Measurements from ENCODE around the gene TMC5. TPM values are rescaled to one million over a fixed set of nuclear protein-coding genes. Genes with fewer than 3 reads are reported as not detected.
"Not testable (repeated sequence)": the region's sequence is repeated elsewhere in the genome, so short reads cannot be mapped to it uniquely, and the experiment has no call there.

The TMC5 gene
- total and polyA plus RNA-seq, 12 donors, result 0.20 to 3.7 (median 0.33) TPM; not detected in 8

DNA sequence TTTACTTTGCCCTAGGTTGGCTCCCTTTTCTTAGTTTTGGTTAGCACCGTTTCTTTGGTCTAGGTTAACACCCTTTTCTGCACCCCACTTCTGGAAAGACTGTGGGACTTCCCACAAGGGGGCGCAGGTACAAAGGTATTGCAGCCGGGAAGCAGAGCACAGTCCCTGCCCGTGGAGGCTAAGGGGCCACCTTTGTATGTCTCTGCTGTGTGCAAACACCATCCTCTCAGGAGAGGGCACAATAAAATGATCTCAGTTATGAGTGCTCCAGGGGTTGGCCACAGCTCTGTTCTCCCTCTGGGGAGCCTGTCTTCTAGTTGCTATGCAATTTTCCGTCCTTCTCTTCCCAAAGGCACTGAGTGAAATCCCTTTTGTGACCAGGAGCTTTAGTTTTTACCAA, 28.4 kb upstream of the TMC5 start:
- Histone ChIP-seq H3K9me3 (replicated peaks in 1 of 3) (no peaks in the 10 kb centered on the region), H3K27ac (no peak overlapping the region), H3K27me3 (peaks cover 6% of the 10 kb centered on the region), H3K4me1 (replicated peaks in 1 of 2) (no peaks in the 10 kb centered on the region), H3K36me3 (replicated peaks in 1 of 2) (no peaks in the 10 kb centered on the region), H3K4me3 (no peak overlapping the region)
- TF ChIP-seq, protein P1, sequence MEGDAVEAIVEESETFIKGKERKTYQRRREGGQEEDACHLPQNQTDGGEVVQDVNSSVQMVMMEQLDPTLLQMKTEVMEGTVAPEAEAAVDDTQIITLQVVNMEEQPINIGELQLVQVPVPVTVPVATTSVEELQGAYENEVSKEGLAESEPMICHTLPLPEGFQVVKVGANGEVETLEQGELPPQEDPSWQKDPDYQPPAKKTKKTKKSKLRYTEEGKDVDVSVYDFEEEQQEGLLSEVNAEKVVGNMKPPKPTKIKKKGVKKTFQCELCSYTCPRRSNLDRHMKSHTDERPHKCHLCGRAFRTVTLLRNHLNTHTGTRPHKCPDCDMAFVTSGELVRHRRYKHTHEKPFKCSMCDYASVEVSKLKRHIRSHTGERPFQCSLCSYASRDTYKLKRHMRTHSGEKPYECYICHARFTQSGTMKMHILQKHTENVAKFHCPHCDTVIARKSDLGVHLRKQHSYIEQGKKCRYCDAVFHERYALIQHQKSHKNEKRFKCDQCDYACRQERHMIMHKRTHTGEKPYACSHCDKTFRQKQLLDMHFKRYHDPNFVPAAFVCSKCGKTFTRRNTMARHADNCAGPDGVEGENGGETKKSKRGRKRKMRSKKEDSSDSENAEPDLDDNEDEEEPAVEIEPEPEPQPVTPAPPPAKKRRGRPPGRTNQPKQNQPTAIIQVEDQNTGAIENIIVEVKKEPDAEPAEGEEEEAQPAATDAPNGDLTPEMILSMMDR (IDR thresholded peaks at IDR 0.05), result peak; percentile 7 to 51 (median 41)
- no peak for TF ChIP-seq POLR2A (IDR thresholded peaks at IDR 0.05)
- intact Hi-C loops (cut with DNase I), result loop anchor here (5.0 to 10.0 kb wide), 2 partner anchors 113 to 116 kb away; no protein-coding TSS in a partner anchor
- peak; percentile 26 to 66 (median 47) for DNase-seq
- WGBS, 4 donors, result 15 to 24% (median 17%) methylated on average over 5 of the region's 5 CpGs

DNA sequence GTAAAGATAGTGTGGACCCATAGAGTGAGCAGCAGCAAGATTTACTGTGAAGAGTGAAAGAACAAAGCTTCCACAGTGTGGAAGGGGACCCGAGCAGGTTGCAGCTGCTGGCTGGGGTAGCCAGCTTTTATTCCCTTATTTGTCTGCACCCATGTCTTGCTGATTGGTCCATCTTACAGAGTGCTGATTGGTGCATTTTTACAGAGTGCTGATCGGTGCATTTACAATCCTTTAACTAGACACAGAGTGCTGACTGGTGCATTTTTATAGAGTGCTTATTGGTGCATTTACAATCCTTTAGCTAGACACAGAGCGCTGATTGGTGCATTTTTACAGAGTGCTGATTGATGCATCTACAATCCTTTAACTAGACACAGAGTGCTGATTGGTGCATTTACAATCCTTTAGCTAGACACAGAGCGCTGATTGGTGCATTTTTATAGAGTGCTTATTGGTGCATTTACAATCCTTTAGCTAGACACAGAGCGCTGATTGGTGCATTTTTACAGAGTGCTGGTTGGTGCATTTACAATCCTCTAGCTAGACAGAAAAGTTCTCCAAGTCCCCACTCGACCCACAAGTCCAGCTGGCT, 26.4 kb upstream of the TMC5 start:
- intact Hi-C loops (cut with DNase I); DNase-seq; H3K27me3 ChIP-seq; H3K4me1 ChIP-seq (replicated peaks in 1 of 2); H3K36me3 ChIP-seq (replicated peaks in 1 of 2); H3K27ac ChIP-seq; H3K9me3 ChIP-seq (replicated peaks in 1 of 3); H3K4me3 ChIP-seq: not testable (repeated sequence)
- WGBS, 4 donors, result 83 to 90% (median 84%) methylated on average over 6 of the region's 6 CpGs

GRCh38 chr16:19392352-19392751, 25.3 kb upstream of the TMC5 start:
- intact Hi-C loops (cut with DNase I), result no loop called here
- no peaks in the 10 kb centered on the region for H3K4me1 ChIP-seq (replicated peaks in 1 of 2)
- 81 to 91% (median 85%) methylated on average over 2 of the region's 2 CpGs for WGBS, 4 donors

DNA sequence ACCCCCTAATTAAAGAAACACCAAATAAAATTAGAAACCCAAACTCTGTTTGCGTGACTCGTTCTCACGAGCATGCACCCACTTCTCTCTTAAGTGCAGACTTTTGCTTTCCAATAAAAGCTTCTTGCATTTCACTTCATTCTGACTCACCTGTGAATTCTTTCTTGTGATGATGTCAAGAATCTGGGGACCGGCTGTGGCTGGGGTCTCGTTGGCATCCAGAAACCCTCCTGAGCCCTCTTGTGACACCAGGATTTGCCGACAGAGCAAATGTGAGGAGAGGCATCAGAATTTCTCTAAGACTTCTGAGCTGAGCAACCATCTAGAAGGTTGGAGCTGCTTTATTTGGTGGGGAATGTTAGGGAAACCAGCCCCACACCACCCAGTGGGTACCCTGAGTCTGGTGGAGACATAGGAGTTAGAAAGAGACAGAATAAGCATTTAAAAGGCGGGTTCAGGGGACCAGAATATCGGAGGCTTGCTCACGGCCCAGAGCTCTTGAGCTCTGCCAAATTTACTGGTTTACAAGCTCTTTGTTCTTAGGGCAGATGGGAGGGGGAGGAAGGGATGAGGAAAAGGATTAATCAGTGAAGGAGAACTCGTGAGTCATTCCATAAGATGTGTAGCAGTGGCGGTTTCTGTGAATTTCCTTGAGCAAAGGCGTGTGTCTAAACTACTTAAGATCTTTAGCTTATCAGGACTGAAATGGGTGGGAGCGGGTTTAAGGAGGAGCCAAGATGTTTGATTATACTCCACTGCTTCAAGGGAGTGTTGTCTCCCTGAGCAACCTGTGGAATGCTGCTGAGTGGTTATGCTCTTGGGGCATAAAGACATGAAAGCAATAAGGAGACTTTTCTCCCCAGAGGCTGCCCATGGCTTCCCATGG, 24.2 kb upstream of the TMC5 start:
- DNase-seq, result no peak
- TF ChIP-seq, protein P1 (IDR thresholded peaks at IDR 0.05), result no peak
- TF ChIP-seq POLR2A (IDR thresholded peaks at IDR 0.05), result no peak
- WGBS, 4 donors, result 58 to 65% (median 62%) methylated on average over 13 of the region's 13 CpGs
- intact Hi-C loops (cut with DNase I), result no loop called here
- H3K4me3 ChIP-seq, result no peak overlapping the region
- no peaks in the 10 kb centered on the region for H3K36me3 ChIP-seq (replicated peaks in 1 of 2)
- H3K27ac ChIP-seq, result no peak overlapping the region
- H3K4me1 ChIP-seq (replicated peaks in 1 of 2), result no peaks in the 10 kb centered on the region
- no peaks in the 10 kb centered on the region for H3K9me3 ChIP-seq (replicated peaks in 1 of 3)
- peaks cover 6% of the 10 kb centered on the region for H3K27me3 ChIP-seq

More at GRCh38 chr16:19392352-19392751, 25.3 kb upstream of the TMC5 start:
- H3K9me3 ChIP-seq (replicated peaks in 1 of 3), result no peaks in the 10 kb centered on the region
- no peak overlapping the region for H3K27ac ChIP-seq
- H3K4me3 ChIP-seq, result no peak overlapping the region
- no peaks in the 10 kb centered on the region for H3K36me3 ChIP-seq (replicated peaks in 1 of 2)
- no peak for DNase-seq
- H3K27me3 ChIP-seq, result peaks cover 6% of the 10 kb centered on the region
- TF ChIP-seq, protein P1 (IDR thresholded peaks at IDR 0.05), result no peak
- TF ChIP-seq POLR2A (IDR thresholded peaks at IDR 0.05), result no peak

- intact Hi-C loops (cut with DNase I); H3K4me1 ChIP-seq (replicated peaks in 1 of 2); H3K4me3 ChIP-seq; H3K27ac ChIP-seq; H3K27me3 ChIP-seq; H3K36me3 ChIP-seq (replicated peaks in 1 of 2); DNase-seq; H3K9me3 ChIP-seq (replicated peaks in 1 of 3): not testable (repeated sequence)
- WGBS, 4 donors, result 68 to 76% (median 71%) methylated on average over 2 to 4 of the region's 4 CpGs
Measured at GRCh38 chr16:19395646-19396267, 21.9 kb upstream of the TMC5 start.
